ENCODE results near the gene TMOD3.

DNA sequence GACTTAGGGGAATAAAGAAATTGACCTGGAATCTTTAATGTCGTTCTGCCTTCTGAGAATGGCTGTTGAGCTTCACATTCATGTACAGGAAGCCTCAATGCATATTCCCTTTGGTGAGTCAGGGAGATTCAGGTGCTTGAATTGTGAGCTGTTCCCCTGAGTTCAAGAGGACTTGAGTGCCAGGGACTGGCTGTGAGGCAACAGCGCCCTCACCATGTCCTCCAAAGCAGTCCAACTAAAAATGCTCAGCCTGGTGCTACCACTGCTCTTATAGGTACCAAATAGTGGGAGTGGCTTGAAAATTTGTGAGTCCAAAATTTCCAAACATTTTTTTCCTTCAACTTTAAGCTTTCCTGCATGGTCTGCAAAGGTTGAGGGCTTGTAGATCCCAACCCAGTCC, 88.0 kb downstream of the TMOD3 start:
- TF ChIP-seq, protein P1, sequence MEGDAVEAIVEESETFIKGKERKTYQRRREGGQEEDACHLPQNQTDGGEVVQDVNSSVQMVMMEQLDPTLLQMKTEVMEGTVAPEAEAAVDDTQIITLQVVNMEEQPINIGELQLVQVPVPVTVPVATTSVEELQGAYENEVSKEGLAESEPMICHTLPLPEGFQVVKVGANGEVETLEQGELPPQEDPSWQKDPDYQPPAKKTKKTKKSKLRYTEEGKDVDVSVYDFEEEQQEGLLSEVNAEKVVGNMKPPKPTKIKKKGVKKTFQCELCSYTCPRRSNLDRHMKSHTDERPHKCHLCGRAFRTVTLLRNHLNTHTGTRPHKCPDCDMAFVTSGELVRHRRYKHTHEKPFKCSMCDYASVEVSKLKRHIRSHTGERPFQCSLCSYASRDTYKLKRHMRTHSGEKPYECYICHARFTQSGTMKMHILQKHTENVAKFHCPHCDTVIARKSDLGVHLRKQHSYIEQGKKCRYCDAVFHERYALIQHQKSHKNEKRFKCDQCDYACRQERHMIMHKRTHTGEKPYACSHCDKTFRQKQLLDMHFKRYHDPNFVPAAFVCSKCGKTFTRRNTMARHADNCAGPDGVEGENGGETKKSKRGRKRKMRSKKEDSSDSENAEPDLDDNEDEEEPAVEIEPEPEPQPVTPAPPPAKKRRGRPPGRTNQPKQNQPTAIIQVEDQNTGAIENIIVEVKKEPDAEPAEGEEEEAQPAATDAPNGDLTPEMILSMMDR (IDR thresholded peaks at IDR 0.05; ENCODE audit: extremely low read depth in 1 of 2, insufficient read depth in 1 of 2, low read depth in 1 of 2, low read length in 2 of 2) = peak; percentile 21 to 41
- TF ChIP-seq EZH2 (IDR thresholded peaks at IDR 0.05; ENCODE audit: borderline replicate concordance, low read depth, low read length, severe bottlenecking) = no peak
- TF ChIP-seq POLR2A (IDR thresholded peaks at IDR 0.05; ENCODE audit: low read depth, low read length) = no peak
- no peak for TF ChIP-seq MYC (IDR thresholded peaks at IDR 0.05; ENCODE audit: low read depth, low read length)
- TF ChIP-seq, protein P2, sequence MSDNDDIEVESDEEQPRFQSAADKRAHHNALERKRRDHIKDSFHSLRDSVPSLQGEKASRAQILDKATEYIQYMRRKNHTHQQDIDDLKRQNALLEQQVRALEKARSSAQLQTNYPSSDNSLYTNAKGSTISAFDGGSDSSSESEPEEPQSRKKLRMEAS (IDR thresholded peaks at IDR 0.05; ENCODE audit: insufficient read depth, insufficient read length) = no peak
- no peak for TF ChIP-seq FOS (IDR thresholded peaks at IDR 0.05; ENCODE audit: borderline replicate concordance, insufficient read depth, low read length)
- no peak for TF ChIP-seq POLR2AphosphoS5 (IDR thresholded peaks at IDR 0.05; ENCODE audit: insufficient read depth, low read depth, low read length)
- TF ChIP-seq JUN (IDR thresholded peaks at IDR 0.05; ENCODE audit: borderline replicate concordance, insufficient read depth, insufficient read length, low read depth) = no peak
